Transverse colon (tissue), 4 donors: ENCODE data around the gene RHEX.

Experiments used
- POLR2A ChIP-seq: fragments of 450-650 bp; IDR thresholded peaks from one replicate; pipeline ENCODE4 v1.6.1; 2016; ENCODE audit warnings: antibody characterized with exemption, mild to moderate bottlenecking, moderate library complexity
- POLR2AphosphoS5 ChIP-seq, 3 donors: sonication (generic); formaldehyde crosslinking; IDR thresholded peaks; one replicate each; pipeline ENCODE4 v1.6.1; 2016; ENCODE audit warnings: antibody characterized with exemption in 3 of 3
- TF ChIP-seq, protein P1 (sequence below), 5 experiments: fragments of 200-600 bp in 3 of 5; fragments of 450-650 bp in 2 of 5; sonication (generic) in 3 of 5; IDR thresholded peaks; 1 replicate in 2 of 5; 2 replicates in 3 of 5; pipeline ENCODE4 v1.5.1; 2016 to 2017; ENCODE audit warnings: antibody characterized with exemption in 5 of 5, inconsistent platforms in 3 of 5, mild to moderate bottlenecking in 2 of 5, moderate library complexity in 1 of 5

- TF ChIP-seq, protein P1, sequence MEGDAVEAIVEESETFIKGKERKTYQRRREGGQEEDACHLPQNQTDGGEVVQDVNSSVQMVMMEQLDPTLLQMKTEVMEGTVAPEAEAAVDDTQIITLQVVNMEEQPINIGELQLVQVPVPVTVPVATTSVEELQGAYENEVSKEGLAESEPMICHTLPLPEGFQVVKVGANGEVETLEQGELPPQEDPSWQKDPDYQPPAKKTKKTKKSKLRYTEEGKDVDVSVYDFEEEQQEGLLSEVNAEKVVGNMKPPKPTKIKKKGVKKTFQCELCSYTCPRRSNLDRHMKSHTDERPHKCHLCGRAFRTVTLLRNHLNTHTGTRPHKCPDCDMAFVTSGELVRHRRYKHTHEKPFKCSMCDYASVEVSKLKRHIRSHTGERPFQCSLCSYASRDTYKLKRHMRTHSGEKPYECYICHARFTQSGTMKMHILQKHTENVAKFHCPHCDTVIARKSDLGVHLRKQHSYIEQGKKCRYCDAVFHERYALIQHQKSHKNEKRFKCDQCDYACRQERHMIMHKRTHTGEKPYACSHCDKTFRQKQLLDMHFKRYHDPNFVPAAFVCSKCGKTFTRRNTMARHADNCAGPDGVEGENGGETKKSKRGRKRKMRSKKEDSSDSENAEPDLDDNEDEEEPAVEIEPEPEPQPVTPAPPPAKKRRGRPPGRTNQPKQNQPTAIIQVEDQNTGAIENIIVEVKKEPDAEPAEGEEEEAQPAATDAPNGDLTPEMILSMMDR (IDR thresholded peaks at IDR 0.05) = no peak
- TF ChIP-seq POLR2A = no peak
- TF ChIP-seq POLR2AphosphoS5 (IDR thresholded peaks at IDR 0.05) = no peak
Observed at GRCh38 chr1:206110820-206111219, 57.8 kb downstream of the RHEX start.
